Astrocyte (in vitro differentiated cells and primary cell): Measurements from ENCODE around the gene SLPI.

Experiments
- EZH2 ChIP-seq: IDR thresholded peaks from 2 replicates; pipeline ENCODE4 v1.6.1; 2012; ENCODE audit warnings: mild to moderate bottlenecking, low read length, inconsistent platforms; ENCODE audit not compliant: insufficient read depth
- TF ChIP-seq, protein P1 (sequence below): IDR thresholded peaks from 2 replicates; pipeline ENCODE4 v1.5.1; 2011; ENCODE audit warnings: low read depth, mild to moderate bottlenecking, inconsistent platforms, low read length, moderate library complexity; ENCODE audit not compliant: insufficient read depth

DNA sequence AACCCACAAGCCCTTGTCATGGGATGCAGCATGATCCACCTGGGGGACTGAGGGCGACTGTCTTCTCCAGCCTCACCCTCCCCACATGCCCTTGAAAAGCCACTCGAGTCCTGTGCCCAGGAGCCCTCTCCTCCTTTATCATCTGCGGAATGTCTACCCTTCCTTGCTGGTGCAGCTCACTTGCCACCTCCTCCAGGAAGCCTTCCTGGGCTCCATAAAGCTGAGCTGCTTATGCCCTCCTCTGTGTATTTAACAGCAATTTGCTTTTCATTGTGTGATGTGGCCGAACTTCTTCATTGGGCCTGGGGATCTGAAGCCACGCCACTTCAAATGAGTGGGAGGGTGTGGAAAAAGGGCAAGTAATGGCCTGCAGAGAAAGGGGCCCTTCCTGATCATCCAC lies 34.5 kb upstream of the SLPI start:
- TF ChIP-seq, protein P1, sequence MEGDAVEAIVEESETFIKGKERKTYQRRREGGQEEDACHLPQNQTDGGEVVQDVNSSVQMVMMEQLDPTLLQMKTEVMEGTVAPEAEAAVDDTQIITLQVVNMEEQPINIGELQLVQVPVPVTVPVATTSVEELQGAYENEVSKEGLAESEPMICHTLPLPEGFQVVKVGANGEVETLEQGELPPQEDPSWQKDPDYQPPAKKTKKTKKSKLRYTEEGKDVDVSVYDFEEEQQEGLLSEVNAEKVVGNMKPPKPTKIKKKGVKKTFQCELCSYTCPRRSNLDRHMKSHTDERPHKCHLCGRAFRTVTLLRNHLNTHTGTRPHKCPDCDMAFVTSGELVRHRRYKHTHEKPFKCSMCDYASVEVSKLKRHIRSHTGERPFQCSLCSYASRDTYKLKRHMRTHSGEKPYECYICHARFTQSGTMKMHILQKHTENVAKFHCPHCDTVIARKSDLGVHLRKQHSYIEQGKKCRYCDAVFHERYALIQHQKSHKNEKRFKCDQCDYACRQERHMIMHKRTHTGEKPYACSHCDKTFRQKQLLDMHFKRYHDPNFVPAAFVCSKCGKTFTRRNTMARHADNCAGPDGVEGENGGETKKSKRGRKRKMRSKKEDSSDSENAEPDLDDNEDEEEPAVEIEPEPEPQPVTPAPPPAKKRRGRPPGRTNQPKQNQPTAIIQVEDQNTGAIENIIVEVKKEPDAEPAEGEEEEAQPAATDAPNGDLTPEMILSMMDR: no peak
- no peak for TF ChIP-seq EZH2
